T-helper 2 cell (primary cell): Measurements from ENCODE around the gene TEX36.
"Not testable (repeated sequence)": the region's sequence is repeated elsewhere in the genome, so short reads cannot be mapped to it uniquely, and the experiment has no call there.

Source experiments
- DNase-seq, 5 experiments: peaks; one replicate each; pipeline versions ENCODE4 v3.0.0 to v3.0.0-alpha.2; 2012 to 2022

The TEX36 gene

DNA sequence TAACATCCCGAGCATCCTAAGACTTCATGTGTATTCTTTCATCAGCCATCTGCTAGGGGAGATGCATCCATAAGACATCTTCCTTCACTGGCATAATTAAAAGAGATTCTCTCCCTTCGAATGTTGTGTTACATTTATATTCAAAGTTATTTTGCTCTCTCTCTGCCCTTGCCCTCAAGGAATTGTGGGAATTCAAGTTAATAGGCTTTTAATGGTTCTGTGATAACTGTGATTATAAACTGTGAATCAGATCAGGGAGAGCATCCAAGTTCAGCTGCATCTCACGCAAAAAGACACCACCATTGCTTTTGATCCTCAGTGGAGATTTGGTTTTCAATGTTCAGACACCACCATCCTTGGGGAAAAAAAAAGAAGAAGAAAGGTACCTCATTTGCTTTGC is 9.2 kb upstream of the TEX36 start:
- no peak for DNase-seq

DNA sequence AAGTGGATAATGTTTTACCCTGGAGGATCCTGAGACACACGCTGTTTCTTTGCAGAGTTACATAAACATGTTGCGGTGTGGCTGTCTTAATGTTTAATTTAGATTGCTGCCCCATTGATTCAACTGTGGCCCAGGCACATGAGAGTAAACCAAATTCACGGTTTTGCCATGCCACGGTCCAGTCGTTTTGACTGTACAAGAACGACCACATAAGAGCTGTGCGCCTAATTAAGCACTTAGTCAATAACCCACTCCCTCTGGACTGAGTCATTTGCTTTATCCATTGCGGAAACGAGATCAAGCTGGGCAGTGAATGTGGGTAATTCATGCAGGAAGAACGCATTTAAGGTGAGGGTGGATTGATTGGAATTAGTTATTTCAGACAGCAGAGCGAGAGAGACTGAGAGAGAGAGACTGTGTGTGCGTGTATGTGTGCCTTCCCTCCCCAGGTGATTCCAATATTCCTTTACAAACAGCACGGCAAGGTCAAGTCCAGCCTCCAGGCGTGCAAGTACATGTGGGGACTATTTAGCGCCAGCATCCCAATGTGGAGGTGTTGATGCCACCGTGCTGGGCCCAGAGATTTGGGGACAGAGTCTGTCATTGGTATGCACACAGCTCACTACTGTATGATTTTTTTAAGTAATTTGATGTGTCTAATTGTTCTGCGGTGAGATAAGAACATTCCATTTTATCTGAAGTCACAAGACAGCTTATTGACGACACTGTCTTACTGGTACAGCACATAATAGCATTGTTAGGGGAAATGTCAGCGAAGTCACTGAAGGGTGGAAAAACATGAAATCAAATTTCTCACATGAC is 8.4 kb upstream of the TEX36 start:
- DNase-seq: no peak

DNA sequence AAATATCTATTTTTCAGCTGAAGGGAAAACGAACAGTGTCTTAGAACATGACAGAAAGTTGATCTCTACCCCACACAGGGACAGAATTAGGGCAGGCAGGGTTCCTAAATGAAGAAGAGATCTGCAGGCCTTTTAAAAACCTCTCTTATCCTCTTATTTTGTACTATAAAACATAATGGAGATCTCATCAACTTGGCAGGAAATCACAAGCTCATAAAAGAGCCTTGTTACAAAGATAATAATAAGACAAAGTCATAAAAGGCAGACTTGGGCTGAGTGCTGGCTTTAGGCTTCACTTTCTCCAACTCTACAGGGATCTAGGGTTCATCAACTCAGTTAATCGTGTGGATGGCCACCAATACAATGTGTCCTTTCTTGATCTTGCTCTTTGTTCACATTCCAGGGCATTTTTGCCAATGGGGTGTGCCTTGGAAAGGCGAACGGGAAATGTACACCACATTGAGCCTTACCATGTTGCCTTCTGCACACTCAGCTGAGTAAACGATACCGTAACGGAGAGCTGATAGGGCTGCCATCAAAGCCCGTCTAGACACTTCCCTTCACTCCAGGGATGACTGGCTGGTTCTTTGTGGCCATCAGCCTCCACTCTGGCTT is 7.1 kb upstream of the TEX36 start:
- no peak for DNase-seq

- no peak for DNase-seq
Measured at GRCh38 chr10:125687507-125688185, 4.7 kb upstream of the TEX36 start.

DNA sequence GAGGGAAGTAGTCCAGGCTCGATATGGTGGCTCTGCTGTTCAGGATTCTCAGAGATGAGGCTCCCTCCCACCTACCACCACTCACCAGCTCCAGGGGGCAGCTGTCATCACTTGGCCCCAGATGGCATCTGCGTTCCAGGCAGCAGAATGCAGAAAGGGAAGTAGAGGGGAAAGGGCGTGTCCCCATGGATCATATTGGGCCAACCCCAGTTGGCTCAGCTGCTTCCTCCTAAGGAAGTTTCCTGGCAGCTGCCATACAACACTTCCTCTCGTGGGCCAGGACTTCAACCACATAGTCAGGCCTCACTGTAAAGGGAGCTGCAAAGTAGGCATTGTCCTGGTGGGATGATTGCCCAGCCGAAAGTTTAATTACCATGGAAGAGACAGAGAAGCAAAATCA is 1.6 kb upstream of the TEX36 start:
- no peak for DNase-seq

DNA sequence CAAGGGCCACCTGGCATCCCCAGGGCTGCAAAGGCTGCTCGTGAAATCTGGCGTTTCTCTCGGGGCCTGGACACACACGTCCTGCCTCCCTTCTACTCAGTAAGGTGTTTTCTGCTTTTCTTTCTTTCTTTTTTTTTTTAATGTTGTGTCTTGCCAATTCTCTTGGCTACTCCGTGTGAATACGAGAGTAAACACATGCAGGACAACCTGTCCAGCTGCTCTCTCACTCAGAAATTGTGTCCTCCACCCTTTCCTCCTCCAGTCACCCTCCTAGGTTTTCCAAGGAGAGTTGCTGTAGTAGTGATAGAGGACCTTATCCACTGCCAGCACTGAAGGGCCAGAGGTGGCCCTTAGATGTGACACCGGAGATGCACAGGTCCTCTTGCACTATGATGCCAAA is 858 bp upstream of the TEX36 start:
- no peak for DNase-seq

GRCh38 chr10:125679436-125679835 is 3.5 kb downstream of the TEX36 start:
- no peak for DNase-seq

- DNase-seq: no peak
Measured at GRCh38 chr10:125672884-125673283, 10.1 kb downstream of the TEX36 start.

DNA sequence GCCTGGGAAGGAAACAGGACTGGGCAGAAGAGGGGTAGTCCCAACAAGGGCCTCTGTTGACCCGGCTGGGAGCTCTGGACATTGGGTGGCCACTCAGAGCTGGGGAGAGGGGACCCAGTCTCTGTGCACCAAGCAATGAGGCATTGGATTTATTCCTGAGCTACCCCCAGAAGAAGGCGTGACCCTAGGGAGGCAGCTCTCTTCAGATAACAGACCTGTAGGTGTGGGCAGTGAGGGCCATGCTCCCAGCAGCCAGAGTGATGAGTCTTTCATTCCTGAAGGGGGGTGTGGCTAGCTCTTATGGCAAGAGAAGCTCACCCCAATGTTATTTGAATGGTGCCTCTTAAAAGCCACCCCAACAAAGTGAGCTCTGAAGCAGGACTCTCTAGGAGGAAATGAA is 20.4 kb downstream of the TEX36 start:
- DNase-seq: no peak

GRCh38 chr10:125661941-125662515 is 20.9 kb downstream of the TEX36 start:
- no peak for DNase-seq

- DNase-seq: no peak
Measured at GRCh38 chr10:125661431-125661940, 21.5 kb downstream of the TEX36 start.

DNA sequence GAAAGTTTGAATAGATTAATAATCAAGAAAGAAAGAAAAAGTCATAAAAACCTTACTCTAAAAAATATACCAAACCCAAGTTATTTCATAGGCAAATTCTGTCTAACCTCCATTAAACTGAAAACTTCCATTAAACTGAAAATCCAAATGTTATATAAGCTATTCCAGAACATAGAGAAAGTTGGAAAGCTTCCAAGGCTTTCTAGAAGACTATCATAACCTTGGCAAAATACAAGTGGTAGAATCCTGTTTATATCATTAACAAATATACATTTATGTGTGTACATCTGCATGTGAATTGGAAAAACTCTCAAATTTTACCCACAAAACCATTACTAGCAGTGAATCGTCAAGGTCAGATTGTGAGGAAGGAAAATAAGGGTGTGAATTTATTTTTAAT is 23.9 kb downstream of the TEX36 start:
- DNase-seq: no peak

- DNase-seq: no peak
Measured at GRCh38 chr10:125656523-125656922, 26.4 kb downstream of the TEX36 start.

- DNase-seq: not testable (repeated sequence)
Measured at GRCh38 chr10:125653113-125653512, 29.9 kb downstream of the TEX36 start.

- DNase-seq: no peak
Measured at GRCh38 chr10:125646311-125646710, 36.7 kb downstream of the TEX36 start.

DNA sequence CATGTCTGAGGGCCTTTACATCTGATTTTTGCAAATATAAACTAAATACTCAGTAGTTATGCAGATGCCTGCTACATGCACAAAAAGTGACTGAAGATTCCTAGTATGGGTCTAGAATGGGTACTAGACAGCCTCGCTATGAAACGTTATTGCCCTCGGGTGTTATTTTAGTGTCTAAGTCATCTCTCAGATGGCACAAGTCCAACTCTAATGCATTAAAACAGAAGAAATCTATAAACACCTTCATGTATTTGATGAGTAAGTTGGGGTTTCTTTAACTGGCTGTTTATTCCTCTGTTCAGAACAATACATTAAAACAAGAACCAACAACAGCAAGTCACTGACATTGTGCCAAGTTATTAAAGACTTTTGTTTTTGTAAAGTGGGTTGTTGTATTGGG is 41.6 kb downstream of the TEX36 start:
- no peak for DNase-seq

DNA sequence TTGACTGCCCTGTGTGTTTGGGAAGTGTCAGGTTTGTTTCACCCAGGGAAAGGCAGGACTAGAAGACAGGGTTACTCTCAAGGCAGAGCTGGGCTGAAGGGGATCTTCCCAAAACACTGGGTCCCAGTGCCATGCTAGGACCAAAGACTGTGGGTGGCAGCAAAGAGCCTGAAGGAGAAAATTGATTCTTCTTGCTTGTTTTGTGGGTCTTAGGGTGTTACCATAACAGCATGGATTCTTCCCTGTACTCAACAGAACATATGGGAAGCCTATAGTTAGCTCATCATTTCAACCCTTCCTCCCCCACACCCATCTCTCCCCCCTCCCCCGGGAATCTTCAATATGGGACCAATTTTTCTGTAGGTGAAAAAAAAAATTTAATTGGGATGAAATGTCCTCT is 42.3 kb downstream of the TEX36 start:
- DNase-seq: no peak

- DNase-seq: no peak
Measured at GRCh38 chr10:125639846-125640245, 43.1 kb downstream of the TEX36 start.

- DNase-seq: no peak
Measured at GRCh38 chr10:125638555-125638954, 44.4 kb downstream of the TEX36 start.

GRCh38 chr10:125637496-125637895 is 45.5 kb downstream of the TEX36 start:
- no peak for DNase-seq

- DNase-seq: no peak
Measured at GRCh38 chr10:125634606-125635005, 48.4 kb downstream of the TEX36 start.

DNA sequence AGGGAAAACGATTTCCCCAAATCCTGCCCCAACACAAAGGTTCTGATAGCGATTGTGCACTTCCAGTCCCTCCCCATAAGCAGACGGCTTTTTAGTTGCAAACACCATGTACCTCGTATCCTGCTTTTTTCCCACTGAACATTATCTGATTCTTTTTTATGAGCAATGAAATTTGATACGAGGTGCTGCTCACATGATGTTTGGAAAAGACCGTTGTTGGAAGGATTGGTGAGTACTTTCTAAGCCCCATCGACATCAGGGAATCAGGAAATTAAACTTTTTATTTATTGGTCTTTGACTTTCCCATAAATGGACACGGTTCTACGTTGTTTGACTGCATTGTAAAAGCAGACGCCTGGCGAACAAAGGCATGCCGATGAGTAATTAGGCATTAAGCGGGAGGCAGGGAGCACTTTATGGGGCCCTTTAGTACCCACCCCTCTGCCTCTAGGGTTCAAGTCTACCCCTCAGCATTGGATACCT is 49.4 kb downstream of the TEX36 start:
- no peak for DNase-seq

- DNase-seq: no peak
Measured at GRCh38 chr10:125631806-125632205, 51.2 kb downstream of the TEX36 start.
